Activated CD8-positive, alpha-beta T cell treated with anti-CD3 and anti-CD28 coated beads for 36 hours (primary cell): ENCODE measurements around the gene TRERF1. TPM values are rescaled to one million over a fixed set of nuclear protein-coding genes. Genes with fewer than 3 reads are reported as not detected.

Source experiments
- ATAC-seq: fragments of 200-7000 bp; cut with Tn5 transposase; one replicate; pipeline ENCODE4 v1.10.0; 2021; ENCODE audit warnings: mild to moderate bottlenecking, moderate library complexity
- CTCF ChIA-PET: fragments of 350-600 bp; sonication (Branson Sonifier 250); formaldehyde crosslinking; loops from one replicate; lab custom pipeline; 2021; ENCODE audit warnings: antibody characterized with exemption; lab: Charles Lee
- POLR2A ChIA-PET: fragments of 350-600 bp; sonication (Branson Sonifier 250); formaldehyde crosslinking; loops from one replicate; lab custom pipeline; 2021; ENCODE audit warnings: antibody characterized with exemption; lab: Charles Lee
- DNase-seq: peaks from one replicate; pipeline ENCODE4 v3.0.0-alpha.2; 2020
- H3K27ac Mint-ChIP-seq: one replicate; pipeline ENCODE4 v1.8.0; 2021; ENCODE audit warnings: mild to moderate bottlenecking, mixed read lengths
- H3K27me3 Mint-ChIP-seq: one replicate; pipeline ENCODE4 v1.8.0; 2021; ENCODE audit warnings: mixed read lengths
- H3K36me3 Mint-ChIP-seq: one replicate; pipeline ENCODE4 v1.8.0; 2021; ENCODE audit warnings: low read depth, mixed read lengths
- H3K4me1 Mint-ChIP-seq: one replicate; pipeline ENCODE4 v1.8.0; 2021; ENCODE audit warnings: low read depth, mixed read lengths
- H3K4me3 Mint-ChIP-seq: one replicate; pipeline ENCODE4 v1.8.0; 2021; ENCODE audit warnings: mild to moderate bottlenecking, moderate library complexity, mixed read lengths
- H3K9me3 Mint-ChIP-seq: one replicate; pipeline ENCODE4 v1.8.0; 2021; ENCODE audit warnings: mixed read lengths
- CTCF ChIP-seq: fragments of 200-600 bp; IDR thresholded peaks from one replicate; pipeline ENCODE4 v1.8.0; 2022; ENCODE audit warnings: antibody characterized with exemption, mild to moderate bottlenecking
- intact Hi-C: fragments of 100-400 bp; cut with micrococcal nuclease; formaldehyde crosslinking; loops from one replicate; pipeline ENCODE4 v1.10.0; 2022
- total RNA-seq, 2 experiments: library from RNA; stranded (reverse); gene quantifications; one replicate each; pipeline ENCODE4 v1.2.3, GENCODE V29; 2021

Gene TRERF1
- total RNA-seq, 2 experiments from 2014 or later, result 6.5 to 6.9 TPM

- Mint-ChIP-seq H3K4me1 (peaks cover 61% of the 10 kb centered on the region), H3K27me3 (no peaks in the 10 kb centered on the region), H3K27ac (peak overlapping the region; percentile 67), H3K9me3 (no peaks in the 10 kb centered on the region), H3K4me3 (peak overlapping the region; percentile 35), H3K36me3 (peaks cover 3% of the 10 kb centered on the region)
- intact Hi-C loops, result no loop called here
- ChIA-PET CTCF (interaction anchor here (1.0 to 3.0 kb wide), 2 partner anchors 14 to 130 kb away, joined by 4 to 15 read pairs; no protein-coding TSS in a partner anchor), POLR2A (interaction anchor here (0.8 to 1.3 kb wide), 2 partner anchors 10 to 14 kb away, joined by 3 read pairs; no protein-coding TSS in a partner anchor)
- peak; percentile 90 for ATAC-seq
- TF ChIP-seq CTCF, result no peak
- peak; percentile 86 for DNase-seq
Observed at GRCh38 chr6:42417641-42418112, 34.0 kb downstream of the TRERF1 start.

- peaks cover 3% of the 10 kb centered on the region for H3K36me3 Mint-ChIP-seq
- H3K27ac Mint-ChIP-seq, result no peak overlapping the region
- no peak overlapping the region for H3K4me3 Mint-ChIP-seq
- TF ChIP-seq CTCF, result no peak
- H3K27me3 Mint-ChIP-seq, result no peaks in the 10 kb centered on the region
- H3K4me1 Mint-ChIP-seq, result peaks cover 56% of the 10 kb centered on the region
- ATAC-seq (no peak), DNase-seq (no peak)
- POLR2A ChIA-PET, result interaction anchor here (0.9 to 2.0 kb wide), 2 partner anchors 10 to 21 kb away, joined by 5 to 8 read pairs; no protein-coding TSS in a partner anchor
- CTCF ChIA-PET, result interaction anchor here (1.0 to 4.5 kb wide), 3 partner anchors 21 to 150 kb away, joined by 3 to 15 read pairs (median 4); no protein-coding TSS in a partner anchor
- intact Hi-C loops, result no loop called here
- H3K9me3 Mint-ChIP-seq, result no peaks in the 10 kb centered on the region
Observed at GRCh38 chr6:42411406-42411805, 40.3 kb downstream of the TRERF1 start.

GRCh38 chr6:42410861-42411260 lies 40.9 kb downstream of the TRERF1 start:
- no peak for TF ChIP-seq CTCF
- no peak overlapping the region for H3K4me3 Mint-ChIP-seq
- H3K9me3 Mint-ChIP-seq, result no peaks in the 10 kb centered on the region
- no peak overlapping the region for H3K27ac Mint-ChIP-seq
- ChIA-PET CTCF (interaction anchor here (1.0 to 4.5 kb wide), 3 partner anchors 21 to 150 kb away, joined by 3 to 15 read pairs (median 4); no protein-coding TSS in a partner anchor), POLR2A (interaction anchor here (0.9 to 2.0 kb wide), 2 partner anchors 9 to 21 kb away, joined by 5 to 8 read pairs; no protein-coding TSS in a partner anchor)
- no peaks in the 10 kb centered on the region for H3K27me3 Mint-ChIP-seq
- intact Hi-C loops, result no loop called here
- peaks cover 3% of the 10 kb centered on the region for H3K36me3 Mint-ChIP-seq
- DNase-seq, result no peak
- peaks cover 59% of the 10 kb centered on the region for H3K4me1 Mint-ChIP-seq
- ATAC-seq, result no peak

- Mint-ChIP-seq H3K27ac (no peak overlapping the region), H3K27me3 (no peaks in the 10 kb centered on the region), H3K4me3 (no peak overlapping the region), H3K36me3 (peaks cover 3% of the 10 kb centered on the region), H3K9me3 (no peaks in the 10 kb centered on the region), H3K4me1 (peaks cover 58% of the 10 kb centered on the region)
- ChIA-PET CTCF (interaction anchor here (1.2 kb wide), 1 partner anchor 138 kb away, joined by 3 read pairs; no protein-coding TSS in a partner anchor), POLR2A (no interaction called here)
- no peak for ATAC-seq
- no peak for TF ChIP-seq CTCF
- intact Hi-C loops, result no loop called here
- DNase-seq, result no peak
Observed at GRCh38 chr6:42409581-42409980, 42.1 kb downstream of the TRERF1 start.

GRCh38 chr6:42407379-42407778 lies 44.3 kb downstream of the TRERF1 start:
- DNase-seq (no peak), ATAC-seq (no peak)
- Mint-ChIP-seq H3K9me3 (no peaks in the 10 kb centered on the region), H3K4me3 (no peak overlapping the region), H3K36me3 (no peaks in the 10 kb centered on the region), H3K4me1 (peaks cover 68% of the 10 kb centered on the region), H3K27me3 (no peaks in the 10 kb centered on the region), H3K27ac (peak overlapping the region; percentile 35)
- POLR2A ChIA-PET, result interaction anchor here (6.6 kb wide), 1 partner anchor 17 kb away, joined by 77 read pairs; no protein-coding TSS in a partner anchor
- CTCF ChIA-PET, result interaction anchor here (0.6 to 1.1 kb wide), 4 partner anchors 8 to 140 kb away, joined by 3 read pairs; no protein-coding TSS in a partner anchor
- TF ChIP-seq CTCF, result no peak
- intact Hi-C loops, result no loop called here
